DMS 273 treated with DMSO at 0.1 percent for 48 hours (cell line): ENCODE data around the gene COX7B2.

Experiments used
- DNase-seq: peaks from one replicate; lab custom pipeline; 2025; lab: John Stamatoyannopoulos, UW

Gene COX7B2

DNA sequence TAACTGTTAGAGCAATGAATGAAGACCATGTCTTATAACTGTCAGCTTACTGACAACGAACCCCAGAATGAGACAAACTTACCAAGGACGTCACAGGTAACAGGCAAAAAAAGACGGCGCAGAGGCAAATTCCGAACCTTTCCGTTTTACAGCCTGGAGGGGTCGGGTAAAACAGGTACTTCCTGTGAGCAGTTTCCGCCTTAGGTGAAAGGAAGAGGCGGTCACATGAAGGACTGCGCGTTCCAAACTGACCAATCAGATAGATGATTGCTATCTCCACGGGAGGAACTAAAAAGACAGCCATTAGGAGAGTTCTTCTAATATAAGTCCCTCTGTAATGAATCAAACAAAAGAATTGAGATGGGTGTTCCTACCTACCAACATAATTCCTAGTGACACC, at the start of gene COX7B2:
Gene COX7B2, minus strand, starts transcription at position 168 of the 400 bp plus-strand sequence. CDS start 174,053 bp downstream, outside the sequence.
- no peak for DNase-seq

- DNase-seq = no peak
These were observed 47.4 kb upstream of the COX7B2 start for GRCh38 chr4:46956451-46956850.

- DNase-seq = no peak
These were observed 46.6 kb upstream of the COX7B2 start for GRCh38 chr4:46955601-46956000.

GRCh38 chr4:46954643-46955042, 45.6 kb upstream of the COX7B2 start:
- DNase-seq = no peak

DNA sequence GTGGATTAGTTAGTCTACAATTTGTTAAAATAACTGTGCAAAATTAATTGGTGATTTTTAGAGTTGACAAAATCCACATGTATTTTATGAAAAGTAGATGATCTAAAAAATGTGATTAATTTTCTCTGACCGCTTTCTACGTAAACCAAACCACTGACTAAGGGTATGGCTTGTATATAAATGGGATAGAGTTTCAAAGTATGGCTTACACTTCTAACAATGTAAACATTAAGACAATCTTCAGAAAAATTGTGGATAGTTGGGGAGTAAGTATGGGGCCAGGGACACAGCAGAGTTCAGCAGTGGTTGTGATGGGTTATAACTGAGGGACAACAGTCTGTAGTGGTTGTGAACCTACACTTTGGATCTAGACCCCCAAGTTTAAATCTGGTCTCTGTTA, 44.5 kb upstream of the COX7B2 start:
- DNase-seq = no peak

DNA sequence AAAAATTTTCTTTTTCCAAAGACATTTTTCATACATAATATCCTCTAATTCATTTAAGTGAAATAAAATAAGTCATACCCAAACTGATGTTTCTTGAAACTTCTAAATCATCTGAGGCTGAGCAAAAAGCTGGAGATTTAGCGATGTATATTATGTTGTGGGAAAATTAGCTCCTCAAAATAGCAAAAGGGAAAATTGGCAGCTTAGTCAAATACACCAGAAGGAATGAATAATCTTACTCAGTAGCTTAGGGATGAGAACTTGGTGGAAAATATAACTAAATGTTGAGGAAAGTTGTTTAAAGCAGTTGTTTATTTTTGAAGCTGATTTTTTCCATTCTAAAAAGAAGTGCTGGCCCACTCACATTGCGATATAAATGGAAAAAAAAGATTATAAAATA, 43.4 kb upstream of the COX7B2 start:
- DNase-seq = no peak

DNA sequence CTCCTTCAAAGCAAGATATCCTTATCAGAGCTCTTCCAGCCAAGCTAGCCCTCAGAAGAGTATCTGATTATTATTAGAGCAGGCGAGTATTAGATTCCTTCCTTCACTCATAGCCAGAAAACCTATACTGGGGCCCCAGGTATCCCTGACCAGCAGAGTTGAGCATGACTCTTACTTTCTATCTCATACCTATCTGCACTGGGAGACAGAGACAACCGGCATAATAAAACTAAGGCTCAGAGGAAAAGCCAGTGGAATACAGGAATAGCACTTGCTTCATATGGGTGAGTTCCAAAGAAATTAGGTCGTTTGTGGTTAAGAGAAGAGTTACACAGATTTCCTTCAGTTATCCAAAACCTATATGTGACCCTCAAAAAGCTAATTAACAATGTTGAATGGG, 41.8 kb upstream of the COX7B2 start:
- no peak for DNase-seq

DNA sequence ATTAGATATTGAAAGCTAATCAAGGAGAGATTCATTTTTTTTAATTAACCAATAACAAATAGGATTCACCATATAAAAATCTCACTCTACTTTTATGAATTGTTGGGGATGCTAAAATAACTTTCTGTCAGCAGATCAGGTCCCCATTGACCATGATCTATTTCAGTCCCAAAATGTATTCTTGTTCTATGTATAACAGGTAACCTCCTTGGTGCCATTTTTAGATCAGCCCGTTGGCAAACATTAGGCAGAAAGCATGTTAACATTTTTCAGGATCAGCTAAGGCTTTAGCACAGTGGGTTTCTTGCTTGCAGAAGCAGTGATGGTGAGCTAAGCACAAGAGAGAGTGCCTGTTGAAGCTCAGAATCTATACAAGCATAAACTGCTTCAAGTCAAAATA, 40.8 kb upstream of the COX7B2 start:
- no peak for DNase-seq

DNA sequence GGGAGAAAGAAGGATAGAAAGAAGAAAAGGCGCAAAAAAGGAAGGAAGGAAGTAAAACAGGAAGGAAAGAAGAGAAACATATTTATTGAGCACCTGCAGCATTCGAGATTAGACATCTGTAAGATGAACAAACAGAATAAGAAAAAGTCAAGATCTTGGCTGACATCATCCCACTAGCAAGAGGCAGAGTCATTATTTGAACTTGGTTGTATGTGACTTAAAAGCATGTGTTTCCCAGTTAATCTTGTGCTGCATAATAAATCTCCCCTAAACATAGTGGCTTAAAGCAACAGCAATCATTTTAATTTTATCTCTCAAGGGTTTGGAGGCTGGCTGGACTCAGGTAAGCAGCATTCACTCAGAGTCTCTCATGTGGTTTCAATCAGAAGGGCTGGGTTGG, 38.5 kb upstream of the COX7B2 start:
- DNase-seq = no peak

- no peak for DNase-seq
These were observed 38.0 kb upstream of the COX7B2 start for GRCh38 chr4:46946919-46947536.

DNA sequence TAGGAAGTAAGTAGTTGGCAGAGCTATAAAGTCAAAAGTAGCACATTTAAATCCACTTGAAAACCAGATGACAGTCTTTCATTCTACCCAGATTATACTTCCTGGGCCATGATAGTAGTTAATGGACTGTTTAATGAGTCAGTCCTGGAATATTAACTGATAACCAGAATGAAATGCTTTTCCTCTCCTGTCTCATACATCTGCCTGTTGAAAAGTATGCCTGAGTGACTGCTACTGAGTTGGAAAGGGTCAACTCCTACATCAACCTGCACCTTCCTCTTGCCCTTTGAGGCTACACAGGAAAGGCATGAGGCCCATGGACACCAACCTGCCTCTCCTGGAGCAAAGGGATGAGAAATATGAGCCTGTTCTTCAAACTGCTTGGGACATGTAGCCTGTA, 36.0 kb upstream of the COX7B2 start:
- no peak for DNase-seq

GRCh38 chr4:46944345-46944744, 35.3 kb upstream of the COX7B2 start:
- no peak for DNase-seq

DNA sequence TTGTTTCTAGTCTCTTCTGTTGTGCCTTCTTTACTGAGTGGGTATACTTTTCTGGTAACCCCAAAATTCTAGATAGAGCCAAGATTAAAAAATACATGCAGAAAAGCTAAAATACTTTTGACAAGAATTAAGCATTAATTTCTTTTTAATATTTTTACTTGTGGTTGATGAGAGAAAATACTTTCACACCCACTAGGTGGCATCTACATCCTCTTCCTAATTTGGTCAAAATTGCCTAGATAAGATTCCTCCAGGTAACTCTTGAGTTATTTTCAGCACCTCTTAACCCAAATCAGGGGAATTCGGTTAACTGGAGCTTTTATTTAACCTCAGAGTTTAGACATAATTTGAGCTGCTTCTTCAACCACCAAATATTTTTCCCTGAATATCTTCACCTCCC, 28.4 kb upstream of the COX7B2 start:
- no peak for DNase-seq

DNA sequence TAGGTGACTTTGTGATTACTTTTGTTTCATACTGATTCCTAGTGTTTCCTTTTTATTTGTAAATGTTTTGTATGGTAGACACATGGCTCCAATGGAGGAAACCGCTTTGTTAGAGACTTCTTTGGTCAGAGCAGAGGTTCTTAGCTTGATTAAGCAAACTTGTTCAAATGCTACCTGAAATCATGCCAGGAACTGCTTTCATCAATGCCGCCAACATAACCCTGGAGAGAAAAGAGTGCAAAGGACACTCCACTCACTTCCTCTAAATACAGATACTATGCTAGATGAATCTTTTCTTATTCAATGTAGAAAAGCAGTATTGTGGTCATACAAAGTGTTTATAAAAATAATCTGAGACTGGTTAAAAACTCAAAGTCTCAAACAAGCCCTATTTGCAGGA, 25.7 kb upstream of the COX7B2 start:
- no peak for DNase-seq

DNA sequence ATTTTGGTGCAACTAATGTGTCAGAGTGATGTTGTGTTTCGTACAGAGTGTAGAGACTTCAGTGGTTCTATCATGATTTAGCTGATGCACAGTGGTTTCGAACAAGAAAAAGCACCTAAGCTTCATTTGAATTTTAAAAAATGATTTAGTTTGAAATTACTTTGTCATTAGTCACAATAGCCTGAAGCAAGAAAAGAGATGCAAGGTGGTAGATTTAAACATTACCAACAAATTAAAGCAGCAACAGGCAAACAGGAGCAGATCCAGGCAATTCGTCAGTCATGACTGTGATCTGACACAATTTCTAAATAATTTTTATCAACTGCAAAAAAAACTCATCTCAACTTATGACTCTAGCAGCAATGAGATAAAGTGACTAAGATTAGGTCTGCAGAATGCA, 24.6 kb upstream of the COX7B2 start:
- DNase-seq = no peak

GRCh38 chr4:46931981-46932380, 22.9 kb upstream of the COX7B2 start:
- no peak for DNase-seq

DNA sequence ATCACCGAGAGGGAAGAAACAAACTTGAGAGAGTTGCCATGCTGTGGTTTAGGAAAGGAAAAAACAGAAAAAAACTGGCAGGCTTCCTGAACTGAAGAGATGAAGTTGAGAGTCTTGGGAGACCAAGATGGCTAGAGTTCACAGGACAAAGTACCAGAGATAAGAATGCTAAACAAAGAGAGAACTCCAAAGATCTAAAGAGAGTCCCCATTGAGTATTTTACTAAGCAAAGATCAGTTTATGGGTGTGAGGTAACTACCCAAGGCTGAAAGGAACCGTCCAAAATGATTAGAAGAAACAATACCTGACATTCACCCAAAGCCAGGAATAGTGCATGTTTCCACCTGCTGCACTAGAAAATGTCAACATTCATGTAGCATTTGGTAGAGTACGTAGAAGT, 21.8 kb upstream of the COX7B2 start:
- no peak for DNase-seq

DNA sequence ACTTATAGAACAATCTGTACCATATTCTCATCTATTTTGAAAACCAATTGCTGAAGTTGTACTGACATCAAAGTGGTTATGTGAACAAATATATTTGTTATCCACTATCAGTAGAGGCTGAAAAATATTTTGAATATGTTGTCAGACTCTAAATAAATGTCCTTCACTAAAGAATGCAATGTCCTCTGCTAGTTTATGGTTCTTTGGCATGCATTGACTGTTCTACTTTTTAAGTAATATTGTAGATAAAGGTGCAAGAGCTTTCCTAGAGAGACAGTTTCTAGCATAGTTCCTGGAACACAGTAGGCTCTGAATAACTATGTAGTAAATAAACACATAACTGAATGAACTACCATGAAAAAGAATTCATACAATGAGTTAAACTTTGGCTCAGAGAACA, 18.2 kb upstream of the COX7B2 start:
- DNase-seq = no peak

- no peak for DNase-seq
These were observed 15.9 kb upstream of the COX7B2 start for GRCh38 chr4:46924789-46925529.

GRCh38 chr4:46922205-46922604, 13.2 kb upstream of the COX7B2 start:
- no peak for DNase-seq

GRCh38 chr4:46908148-46908547, 897 bp downstream of the COX7B2 start:
- DNase-seq = no peak

DNA sequence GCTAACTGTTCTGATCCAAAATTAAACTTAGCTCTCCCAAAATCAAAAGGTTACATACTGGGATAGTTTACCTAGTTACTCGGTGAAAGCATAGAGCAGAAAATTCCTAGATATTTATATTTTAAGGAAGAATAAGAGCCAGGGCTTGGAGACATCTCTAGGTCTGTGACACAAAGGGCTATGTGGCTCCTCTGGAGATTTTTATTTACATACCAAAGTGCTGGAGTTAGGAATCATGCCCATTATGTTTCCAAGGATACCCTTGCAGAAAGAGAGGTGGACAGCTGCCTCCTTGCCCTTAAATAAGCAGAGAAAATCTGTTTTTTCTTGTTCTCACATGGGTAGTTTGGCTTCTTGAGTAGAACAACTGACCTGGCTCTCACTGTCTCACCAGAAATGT, 9.0 kb downstream of the COX7B2 start:
- DNase-seq = no peak

DNA sequence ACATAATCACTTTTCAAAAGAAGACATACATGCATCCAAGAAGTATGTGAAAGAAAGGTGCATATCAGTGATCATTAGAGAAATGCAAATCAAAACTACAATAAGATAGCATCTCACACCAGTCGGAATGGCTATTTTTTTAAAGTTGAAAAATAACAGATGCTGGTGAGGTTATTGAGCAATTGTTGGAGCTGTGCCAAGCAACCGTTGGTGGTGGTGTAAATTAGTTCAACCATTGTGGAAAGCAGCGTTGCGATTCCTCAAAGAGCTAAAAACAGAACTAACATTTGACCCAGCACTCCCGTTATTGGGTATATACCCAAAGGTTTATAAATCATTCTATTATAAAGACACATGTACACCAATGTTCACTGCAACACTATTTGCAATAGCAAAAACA, 14.2 kb downstream of the COX7B2 start:
- DNase-seq = no peak

DNA sequence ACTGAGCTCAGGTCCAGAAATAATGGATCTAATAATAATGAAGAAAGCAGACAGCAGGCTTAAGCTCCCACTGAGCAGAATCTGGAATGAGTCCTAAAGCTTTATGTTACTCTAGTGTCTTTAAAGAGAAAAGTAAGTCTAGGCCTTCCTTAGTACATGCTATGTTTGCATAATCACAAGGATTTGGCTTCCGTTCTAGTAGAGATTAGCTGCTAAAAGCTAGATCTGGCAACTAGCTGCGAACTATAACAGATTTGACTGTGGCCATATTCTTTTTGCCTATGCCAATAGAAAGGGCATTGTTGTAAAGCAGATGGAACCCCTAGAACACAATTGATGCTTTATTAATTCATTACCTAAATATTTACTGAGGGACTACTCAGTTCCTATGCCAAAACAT, 19.0 kb downstream of the COX7B2 start:
- no peak for DNase-seq
